NB4 (cell line): ENCODE data around the gene ZNF345.

Experiments
- DNase-seq: peaks from one replicate; pipeline ENCODE4 v3.0.0; 2010; ENCODE audit warnings: low read depth
- H3K4me3 ChIP-seq: one replicate; pipeline ENCODE4 v1.5.1; 2011; ENCODE audit warnings: mild to moderate bottlenecking, low read depth, low read length, moderate library complexity
- CTCF ChIP-seq: IDR thresholded peaks from one replicate; pipeline ENCODE4 v1.5.1; 2012; ENCODE audit warnings: low read depth, low read length
- MAX ChIP-seq: IDR thresholded peaks from 2 replicates; pipeline ENCODE4 v1.6.1; 2011; ENCODE audit warnings: low read depth, low read length
- MYC ChIP-seq: IDR thresholded peaks from 2 replicates; pipeline ENCODE4 v1.6.1; 2011; ENCODE audit warnings: low read depth, low read length
- POLR2A ChIP-seq: IDR thresholded peaks from 2 replicates; pipeline ENCODE4 v1.6.1; 2011; ENCODE audit warnings: mild to moderate bottlenecking; ENCODE audit not compliant: insufficient read length; ENCODE audit errors: extremely low read depth

The ZNF345 gene

GRCh38 chr19:36915992-36916830, 65.5 kb downstream of the ZNF345 start, which contains the start of the genes ZNF568 and ZNF829:
ZNF568 (plus strand) TSS chr19:36916332; CDS start chr19:36922771, 6,439 bp downstream.
ZNF829 (minus strand) TSS chr19:36916291; CDS start chr19:36915167, 1,124 bp downstream.
- TF ChIP-seq CTCF (peak; percentile 16), MYC (no peak), MAX (no peak), POLR2A (no peak)

GRCh38 chr19:36916991-36917390, 66.3 kb downstream of the ZNF345 start:
- peak; percentile 3 for DNase-seq
- peak overlapping the region; percentile 69 for H3K4me3 ChIP-seq
- no peak for TF ChIP-seq MAX
- TF ChIP-seq POLR2A, result no peak
- no peak for TF ChIP-seq MYC
- TF ChIP-seq CTCF, result no peak

More at GRCh38 chr19:36915992-36916830, 65.5 kb downstream of the ZNF345 start, which contains the start of the genes ZNF568 and ZNF829:
- peak; percentile 84 for DNase-seq
- peak within 1 kb of the TSS; percentile 69 for H3K4me3 ChIP-seq

- no peak overlapping the region for H3K4me3 ChIP-seq
- TF ChIP-seq MAX, result no peak
- no peak for TF ChIP-seq CTCF
- TF ChIP-seq POLR2A, result no peak
- no peak for TF ChIP-seq MYC
- DNase-seq, result no peak
Observed at GRCh38 chr19:36918090-36918489, 67.4 kb downstream of the ZNF345 start.
